HG02884 (cell line): ENCODE results near the gene ARHGAP1.

Source experiments
- ATAC-seq: cut with Tn5 transposase; IDR thresholded peaks from one replicate; pipeline ENCODE4 v1.9.1; 2021; ENCODE audit warnings: mild to moderate bottlenecking, moderate library complexity; ENCODE audit not compliant: unreplicated experiment

ARHGAP1 gene

DNA sequence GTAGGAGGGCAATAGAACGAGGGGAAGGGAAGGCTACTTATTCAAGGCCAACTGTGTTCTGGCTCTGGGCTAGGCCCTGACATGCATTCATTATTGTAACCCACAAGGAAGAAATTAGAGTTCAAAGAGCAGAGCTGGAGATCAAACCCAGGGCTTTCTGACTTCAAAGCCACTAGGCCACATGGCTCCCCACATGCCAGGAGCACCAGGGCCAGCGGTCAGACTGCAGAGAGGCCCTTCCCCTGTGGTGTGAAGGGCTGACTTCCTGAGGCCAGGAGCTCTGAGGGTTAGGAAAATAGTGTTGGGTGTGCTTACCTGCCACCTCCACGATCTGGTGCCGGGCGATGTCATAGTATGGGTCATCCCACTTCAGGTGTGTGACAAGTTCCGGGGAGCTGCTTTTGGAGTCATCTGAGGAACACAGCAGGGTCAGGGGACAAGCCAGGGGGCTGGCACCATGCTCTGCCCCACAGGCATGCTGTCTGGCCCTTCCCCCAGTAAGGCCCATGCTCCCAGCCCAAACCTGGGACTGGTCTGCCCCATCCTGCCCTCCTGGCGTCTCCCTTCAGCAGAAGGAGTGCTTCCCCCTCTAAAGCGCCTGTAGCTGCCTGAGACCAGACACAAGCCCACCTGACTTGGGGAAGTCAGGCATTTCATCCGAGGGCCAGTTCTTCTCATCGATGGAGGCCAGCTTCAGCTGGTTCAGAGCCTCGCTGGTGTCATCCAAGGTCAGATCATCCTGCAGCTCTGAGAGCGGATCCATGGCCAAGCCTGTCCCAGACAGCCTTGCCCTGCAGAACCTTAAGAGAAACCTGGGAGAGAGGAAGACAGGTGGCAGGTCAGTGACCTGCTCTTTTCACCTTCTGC lies 4.8 kb downstream of the ARHGAP1 start:
- ATAC-seq: no peak

DNA sequence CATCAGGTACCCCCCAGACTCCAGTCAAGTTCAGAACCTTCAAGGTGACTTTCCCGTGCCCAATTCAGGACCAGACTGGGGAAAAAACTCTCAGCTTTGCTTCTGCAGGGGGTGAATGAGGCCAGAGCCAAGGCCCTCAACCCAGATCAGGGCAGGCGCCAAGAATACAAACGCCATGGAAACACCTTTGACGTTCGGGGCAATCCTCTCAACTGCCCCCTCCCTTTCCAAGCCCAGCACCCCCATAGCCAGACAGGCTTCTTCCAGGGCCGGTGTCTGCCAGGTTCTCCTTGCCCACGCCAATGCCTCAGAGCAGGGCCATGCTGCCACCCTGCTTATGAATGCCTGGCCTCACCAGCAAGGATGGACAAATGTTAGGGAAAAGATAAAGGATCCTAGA lies 5.8 kb downstream of the ARHGAP1 start:
- ATAC-seq: no peak

DNA sequence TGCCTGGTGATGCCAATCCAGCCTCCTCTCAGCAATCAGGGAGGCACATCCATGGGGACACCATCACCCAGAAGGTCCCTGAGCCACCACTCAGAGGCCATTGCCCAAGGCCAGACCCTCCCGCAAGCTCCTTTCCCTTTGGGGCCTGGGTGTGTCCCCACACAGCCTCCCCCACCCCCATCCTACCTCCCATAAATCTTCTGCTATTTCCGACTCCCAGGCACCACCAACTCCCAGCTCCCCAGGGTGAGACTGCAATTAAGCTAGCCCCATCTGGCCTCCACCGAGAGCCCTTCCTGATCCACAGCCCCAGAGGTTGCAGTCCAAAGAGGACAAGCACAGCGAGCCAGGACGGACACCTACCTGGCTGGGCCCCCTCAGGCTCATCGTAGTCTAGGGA lies 6.3 kb downstream of the ARHGAP1 start:
- ATAC-seq: no peak

DNA sequence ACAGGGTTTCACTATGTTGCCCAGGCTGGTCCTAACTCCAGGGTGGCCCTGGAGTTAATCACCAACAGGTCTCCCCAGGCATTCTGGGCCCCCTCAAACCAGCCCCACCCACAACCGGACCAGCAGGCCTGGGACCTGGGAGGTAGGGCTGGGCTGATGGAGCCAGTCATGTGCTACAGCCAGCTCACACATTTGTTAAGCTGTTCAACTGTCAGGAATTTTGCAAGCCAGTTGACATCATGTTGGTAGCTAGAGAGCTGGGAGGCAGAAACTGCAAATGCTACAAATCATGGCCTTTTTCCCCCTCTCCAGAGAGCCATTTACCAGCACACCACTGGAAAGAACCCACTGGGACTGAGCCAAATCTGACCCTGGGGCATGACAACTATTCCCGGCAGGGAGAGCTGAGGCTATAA lies 6.8 kb downstream of the ARHGAP1 start:
- no peak for ATAC-seq

DNA sequence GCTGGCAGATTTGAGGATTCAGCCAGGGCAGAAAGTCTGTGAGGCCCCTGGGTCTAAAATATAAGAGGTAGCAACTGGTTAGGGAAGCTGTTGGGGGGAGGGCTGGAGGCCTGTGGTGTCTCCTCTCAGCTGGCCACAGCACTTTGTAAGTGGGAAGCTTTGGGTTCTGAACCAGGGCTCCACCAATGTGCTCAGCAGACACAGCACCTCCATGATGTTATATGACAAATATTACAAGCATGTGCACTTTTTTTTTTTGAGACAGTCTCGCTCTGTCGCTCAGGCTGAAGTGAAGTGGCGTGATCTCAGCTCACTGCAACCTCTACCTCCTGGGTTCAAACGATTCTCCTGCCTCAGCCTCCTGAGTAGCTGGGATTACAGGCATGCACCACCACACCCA lies 8.0 kb downstream of the ARHGAP1 start:
- ATAC-seq: no peak

DNA sequence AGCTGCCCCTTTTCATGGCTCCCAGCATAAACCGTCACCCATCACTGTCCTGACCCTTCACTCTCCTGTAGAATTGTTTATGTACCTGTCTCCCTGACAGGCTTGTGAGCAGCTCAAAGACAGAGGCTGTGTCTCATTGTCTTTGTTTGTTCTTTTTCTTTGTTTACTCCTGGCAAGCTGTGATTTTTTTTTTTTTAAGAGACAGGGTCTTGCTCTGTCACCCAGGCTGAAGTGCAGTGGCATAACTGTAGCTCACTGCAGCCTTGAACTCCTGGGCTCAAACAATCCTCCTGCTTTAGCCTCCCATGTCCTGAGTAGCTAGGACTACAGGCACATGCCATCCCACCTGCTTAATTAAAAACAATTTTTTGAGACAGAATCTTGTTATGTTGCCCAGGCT lies 9.7 kb downstream of the ARHGAP1 start:
- no peak for ATAC-seq

DNA sequence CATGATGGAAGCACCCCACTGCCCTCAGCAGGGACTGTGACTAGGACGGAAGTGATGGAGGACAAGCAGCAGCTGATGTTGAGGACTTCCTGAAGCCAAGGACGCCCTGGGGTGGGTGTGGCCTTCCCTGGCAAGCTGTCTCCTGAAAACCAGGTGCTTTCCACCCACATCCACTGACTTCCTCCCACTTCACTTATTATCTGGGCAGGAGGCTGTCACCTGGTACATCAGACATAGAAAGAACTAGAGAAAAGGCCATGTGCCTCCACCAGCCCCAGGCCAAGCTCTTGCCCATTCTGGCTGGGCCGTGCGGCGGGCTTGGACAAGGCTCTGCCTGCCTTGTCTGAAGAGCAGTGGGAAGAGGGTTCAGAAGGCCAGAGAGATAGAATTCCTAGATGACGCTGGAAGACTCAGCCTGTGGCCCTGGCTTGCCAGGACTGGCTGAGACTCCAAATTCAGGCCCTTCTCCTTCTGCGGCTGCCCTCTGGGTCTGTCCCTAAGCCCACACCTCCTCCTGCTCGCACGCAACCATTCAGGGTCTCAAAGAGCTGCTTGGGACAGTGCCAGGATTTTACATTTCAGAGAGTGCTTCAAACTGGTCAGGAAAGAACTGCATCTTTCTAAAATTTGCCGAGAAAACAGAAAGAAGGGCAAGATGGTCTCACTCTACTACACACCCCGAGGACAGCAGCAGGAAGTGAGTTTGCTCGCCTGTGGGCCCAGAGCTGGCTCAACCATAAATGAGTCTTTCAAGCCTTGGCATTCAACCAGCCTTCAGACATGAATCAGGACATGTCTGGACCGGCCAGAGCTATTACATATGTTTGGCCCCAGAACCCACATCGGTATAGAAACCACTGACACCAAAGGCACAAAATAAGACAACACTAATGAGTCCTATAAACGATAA lies 13.3 kb downstream of the ARHGAP1 start:
- ATAC-seq: no peak

DNA sequence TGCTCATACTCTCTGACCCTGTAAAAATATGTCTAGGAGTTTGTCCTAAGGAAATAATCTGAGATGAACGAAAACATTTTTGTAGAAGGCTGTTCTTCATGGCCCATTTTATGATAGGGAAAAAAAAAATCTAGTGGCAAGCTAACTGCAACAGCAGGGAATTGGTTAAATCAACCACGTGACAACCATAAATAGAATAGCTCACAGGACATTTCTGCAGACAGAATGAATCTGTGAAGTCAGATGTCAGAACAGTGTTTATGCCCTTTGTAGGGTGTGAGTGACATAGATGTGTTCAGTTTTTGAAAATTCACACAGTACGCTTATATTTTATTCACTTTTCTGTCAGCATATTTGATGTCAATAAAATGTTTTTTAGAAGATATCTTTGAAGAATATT lies 16.1 kb downstream of the ARHGAP1 start:
- no peak for ATAC-seq

DNA sequence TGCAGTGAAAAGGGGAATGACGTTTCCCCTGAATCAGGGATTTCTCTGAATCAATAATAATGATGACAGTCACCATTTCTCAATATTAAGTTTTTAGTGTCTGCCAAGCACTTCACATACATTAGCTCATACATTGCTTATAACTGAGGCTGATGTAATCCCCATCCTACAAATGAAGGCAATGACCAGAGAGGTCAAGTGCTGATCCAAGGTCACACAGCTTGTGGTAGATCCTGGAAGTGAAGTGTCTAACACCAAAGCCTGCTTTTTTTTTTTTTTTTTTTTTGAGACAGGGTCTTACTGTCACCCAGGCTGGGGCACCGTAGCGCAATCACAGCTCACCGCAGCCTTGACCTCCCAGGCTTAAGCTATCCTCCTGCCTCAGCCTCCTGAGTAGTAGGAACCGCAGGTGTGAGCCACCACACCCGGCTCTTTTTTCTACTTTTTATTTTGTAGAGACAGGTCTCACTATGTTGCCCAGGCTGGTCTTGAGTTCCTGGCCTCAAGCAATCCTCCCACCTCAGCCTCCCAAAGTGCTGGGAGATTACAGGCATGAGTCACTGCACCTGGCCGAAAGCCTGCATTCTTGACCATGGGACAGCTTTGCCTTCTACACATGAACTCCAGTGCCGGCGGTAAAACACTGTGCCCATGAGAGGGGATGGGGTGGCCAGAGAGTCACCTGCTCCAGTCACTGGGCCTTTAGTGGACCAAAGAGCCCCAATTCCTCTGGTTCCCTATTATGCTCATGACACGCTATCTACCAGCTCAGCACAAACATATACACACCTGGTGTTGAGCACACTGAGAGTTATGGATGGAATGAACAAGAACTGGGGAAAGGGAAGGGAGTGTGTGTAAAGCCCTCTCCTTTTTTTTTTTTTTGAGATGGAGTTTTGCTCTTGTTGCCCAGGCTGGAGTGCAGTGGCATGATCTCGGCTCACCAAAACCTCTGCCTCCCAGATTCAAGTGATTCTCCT lies 17.4 kb downstream of the ARHGAP1 start:
- ATAC-seq: no peak

DNA sequence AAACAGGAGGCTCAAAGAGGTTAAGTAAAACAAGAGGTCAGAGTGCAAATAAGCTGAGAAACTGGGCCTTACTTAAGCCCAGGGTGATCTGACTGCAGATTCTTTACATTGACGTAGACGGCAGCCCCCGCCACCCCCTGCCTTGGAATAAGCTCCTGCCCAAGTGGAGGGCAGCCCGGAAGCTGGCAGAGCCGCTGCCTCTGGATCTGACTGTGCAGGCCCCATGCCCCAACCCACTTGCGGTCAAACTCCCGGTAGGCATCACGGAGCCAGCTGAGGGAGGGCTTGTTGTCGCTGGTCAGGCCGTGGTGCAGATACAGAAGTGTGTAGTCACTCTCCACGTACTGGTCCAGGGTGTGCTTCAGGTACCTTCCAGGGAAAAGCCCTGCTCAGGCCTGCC lies 18.6 kb downstream of the ARHGAP1 start:
- ATAC-seq: no peak

DNA sequence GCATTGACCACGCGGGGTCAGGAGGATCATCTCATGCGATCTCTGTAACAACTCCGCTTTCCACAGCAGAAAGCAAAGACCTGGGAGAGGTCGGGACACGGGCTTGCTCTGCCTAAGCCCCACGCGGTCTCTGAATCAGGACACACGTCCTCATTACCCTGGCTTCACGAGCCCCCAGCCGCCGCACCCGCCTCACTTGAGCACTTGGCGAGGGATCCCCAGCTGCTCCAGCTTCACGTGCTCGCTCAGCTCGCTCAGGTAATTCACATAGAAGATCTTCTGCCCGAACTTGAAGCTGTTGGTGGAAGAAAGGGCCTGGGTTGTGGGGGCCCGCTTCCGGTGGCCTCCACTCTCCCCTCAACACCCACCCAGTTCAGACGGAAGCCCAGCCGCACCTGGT lies 19.6 kb downstream of the ARHGAP1 start:
- no peak for ATAC-seq

DNA sequence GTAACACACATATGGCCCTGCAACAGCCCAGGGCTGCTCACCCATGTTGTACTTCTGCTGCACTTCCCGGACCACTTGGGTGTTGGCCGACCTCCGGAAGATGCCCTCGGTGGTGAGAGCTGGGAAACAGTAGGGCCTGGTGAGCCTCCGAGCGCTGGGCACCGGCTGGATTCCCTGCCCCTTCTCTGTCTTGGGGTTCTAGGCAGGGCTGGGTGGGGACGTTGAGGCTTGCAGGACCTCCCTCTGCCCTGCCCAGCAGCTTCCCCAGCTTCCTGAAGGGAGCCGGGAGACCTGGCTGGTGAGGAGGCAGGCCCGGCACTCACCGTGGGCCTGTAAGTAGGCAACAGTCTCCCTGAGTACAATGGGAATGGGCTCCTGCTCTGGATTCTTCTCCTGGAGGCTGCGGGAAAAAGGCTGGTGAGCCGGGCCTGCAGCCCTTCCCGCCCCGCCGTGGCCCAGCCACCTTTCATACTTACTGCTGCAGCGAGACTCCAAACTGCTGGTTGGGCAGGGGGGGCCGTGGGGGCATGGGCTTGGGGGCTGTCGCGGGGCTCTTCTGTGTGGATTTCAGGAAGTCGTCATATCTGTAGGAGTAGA lies 20.2 kb downstream of the ARHGAP1 start:
- ATAC-seq: no peak

DNA sequence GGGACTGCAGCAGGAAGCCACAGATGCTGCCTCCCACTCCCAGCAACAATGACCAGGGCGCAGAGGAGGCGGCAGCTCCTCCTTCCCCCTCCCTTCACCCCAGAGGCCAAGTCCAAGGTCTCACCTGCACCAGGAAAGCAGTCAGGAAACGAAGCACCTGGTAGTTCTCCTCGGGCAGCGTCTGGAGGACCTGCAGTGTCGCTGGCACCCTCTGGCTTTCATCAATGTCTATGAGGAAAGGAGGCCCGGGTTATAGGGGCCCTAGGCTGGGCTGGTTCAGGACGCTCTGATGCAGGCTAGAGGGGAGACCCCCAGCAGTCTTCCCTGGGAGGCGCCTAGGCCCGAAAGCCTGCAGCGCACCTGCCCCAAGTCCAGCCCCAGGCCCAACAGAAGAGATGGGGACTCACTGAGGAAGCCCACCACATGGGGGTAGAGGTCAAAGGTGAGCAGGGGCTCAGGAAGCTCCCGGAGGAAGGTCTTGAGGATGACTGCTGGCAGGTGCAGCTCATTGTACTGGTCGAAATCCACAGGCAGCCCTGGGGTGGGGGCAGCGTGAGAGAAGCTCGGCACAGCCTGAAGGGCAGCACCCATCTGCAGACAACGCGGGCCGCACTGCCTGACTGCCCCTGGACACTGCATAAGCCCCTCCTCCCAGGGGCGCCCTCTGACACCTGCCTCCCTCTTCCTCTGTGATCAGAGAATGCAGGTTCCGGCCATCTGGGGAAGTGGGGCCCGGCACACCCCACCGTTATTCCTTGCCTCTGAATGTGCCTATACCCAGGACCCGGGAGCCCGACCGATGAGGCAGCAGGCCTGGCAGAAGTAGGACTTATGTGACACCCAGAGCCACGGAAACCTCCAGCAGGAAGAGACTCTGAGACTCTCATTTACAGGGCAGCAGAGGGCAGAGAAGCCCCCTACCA lies 20.9 kb downstream of the ARHGAP1 start:
- no peak for ATAC-seq

DNA sequence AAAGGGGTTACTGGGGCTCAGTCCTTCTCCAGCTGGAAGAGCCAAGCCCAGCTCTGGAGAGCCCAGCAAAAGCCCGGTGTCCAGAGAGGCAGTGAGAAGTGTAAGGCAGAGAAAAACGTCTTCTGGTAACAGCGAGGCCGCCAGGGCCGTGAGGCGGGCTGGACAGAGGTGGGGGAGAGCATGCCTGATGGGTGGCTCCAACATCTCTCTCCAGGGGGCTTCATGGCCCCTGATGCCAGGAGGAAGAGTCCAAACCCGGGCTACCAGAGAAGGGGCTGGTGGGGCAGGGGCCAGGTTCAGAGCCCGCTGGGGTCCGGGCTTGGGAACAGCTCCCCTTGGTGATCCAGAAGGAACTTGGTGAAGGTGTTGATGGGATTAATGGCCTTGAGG lies 21.7 kb downstream of the ARHGAP1 start:
- no peak for ATAC-seq

DNA sequence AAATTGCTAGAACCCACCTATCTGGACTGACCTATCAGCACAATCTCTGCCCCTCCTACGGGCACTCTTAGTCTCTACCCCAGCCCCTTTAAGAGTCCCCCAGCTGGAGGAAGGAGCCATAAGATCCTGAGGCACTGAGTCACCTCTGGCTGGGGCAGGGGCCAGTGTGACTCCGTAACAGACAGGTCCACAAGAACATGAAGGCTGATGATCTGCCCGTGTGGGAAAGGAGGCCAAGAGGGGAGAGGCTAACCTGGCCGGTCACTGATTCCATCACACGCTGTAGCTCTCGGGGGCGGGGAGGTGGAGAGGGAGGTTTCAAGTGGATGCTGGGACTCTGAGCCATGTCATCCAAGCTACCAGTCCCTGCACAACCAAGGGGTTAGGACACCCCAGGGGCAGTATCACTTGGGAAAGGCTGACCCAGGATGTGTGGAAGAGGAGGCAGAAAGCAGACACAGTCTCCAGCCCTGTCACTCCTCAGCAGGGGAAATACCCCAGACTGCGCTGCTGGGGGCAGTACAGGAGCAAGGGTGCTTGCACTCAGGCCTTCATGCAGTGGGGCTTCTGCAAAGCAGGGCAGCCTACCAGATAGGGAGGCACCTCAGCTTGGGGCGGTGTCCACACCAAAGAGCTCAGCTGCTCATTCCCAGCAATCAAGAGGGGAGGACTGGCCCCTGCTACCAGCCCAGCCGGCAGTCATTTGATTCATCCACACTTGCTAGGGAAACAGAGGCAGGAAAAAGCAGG lies 22.3 kb downstream of the ARHGAP1 start:
- no peak for ATAC-seq

DNA sequence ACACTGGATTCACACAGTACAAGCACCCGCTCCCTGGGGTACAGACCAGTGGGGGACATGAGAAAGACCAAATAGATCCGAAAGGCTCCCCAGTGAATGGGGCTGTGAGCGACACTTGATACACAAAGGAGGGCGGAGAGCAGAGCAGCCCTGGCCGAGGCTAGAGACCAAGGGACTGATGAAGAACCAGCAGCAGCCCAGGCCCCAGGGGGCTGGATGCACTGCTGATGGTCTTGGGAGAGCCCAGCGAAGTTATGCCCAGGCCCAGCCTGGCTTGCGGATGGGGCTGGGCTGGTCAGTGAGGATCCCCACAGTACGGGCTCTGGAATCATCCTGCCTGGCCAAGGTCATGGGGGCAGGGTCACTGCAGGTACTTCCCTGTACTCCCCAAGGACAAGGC lies 23.2 kb downstream of the ARHGAP1 start:
- no peak for ATAC-seq

DNA sequence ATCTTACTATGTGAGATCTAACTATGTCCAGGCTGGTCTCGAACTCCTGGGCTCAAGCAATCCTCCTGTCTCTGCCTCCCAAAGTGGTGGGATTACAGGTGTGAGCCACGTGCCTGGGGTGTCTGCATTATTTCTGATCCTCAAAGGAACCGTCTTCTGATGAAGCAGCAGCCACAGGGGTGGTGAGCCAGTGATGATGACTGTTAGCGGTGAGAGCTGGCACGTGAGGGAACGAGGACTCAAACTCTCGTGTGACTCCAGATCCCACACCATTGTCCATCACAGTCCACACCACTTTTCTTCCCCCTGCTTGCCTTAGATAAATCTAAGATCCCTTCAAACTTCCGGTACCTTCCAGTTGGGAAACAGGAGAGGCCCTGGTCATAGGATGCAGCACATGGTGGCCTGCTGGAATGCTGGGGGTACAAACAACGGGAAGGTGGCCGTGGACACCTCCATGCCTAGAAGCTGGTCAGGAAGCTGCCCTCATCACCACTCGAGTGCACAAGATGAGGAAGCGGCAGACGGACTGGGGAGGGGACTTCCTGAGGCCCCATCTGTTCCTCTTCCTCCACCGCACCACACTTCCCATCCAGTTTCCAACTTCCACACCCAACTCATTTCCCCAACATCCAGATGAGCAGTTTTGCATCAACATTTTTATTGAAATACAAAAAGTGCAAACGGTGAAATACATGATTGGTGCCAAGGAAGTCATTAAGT lies 23.8 kb downstream of the ARHGAP1 start:
- ATAC-seq: no peak

DNA sequence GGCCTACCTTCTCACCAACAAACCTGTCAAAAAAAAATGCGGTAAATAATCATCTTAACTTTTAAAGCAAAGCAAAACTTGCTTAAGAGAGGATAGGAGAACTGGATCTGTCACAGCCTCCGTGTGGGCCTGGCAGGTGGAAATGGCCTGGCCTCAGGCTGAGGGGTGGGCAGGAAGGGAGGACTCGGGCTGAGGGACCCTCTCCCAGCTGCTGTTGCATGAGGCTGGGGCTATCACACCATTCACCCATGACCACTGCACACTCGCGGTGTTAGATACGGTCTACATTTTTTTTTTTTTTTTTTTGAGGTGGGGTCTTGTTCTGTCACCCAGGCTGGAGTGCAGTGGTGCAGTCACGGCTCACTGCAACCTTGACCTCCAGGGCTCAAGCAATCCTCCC lies 24.5 kb downstream of the ARHGAP1 start:
- ATAC-seq: no peak
